HepG2 (cell line): Measurements from ENCODE around the gene LRRFIP2. TPM values are rescaled to one million over a fixed set of nuclear protein-coding genes. Genes with fewer than 3 reads are reported as not detected.

Source experiments
- ATAC-seq: fragments of 200-7000 bp; cut with Tn5 transposase; 3 replicates; pipeline ENCODE4 v1.9.1; 2020; ENCODE audit warnings: mild to moderate bottlenecking, moderate library complexity
- BruUV-seq: library from RNA; stranded (reverse); fragments of 400-500 nt; replicated peaks from 2 replicates; lab custom pipeline; 2021; lab: Mats Ljungman, UMichigan
- CTCF ChIA-PET: fragments of 300-600 bp; formaldehyde crosslinking; extraction: SDS; loops from one replicate; lab custom pipeline; 2021; ENCODE audit warnings: low total read pairs, inconsistent platforms, low intra/inter-chr PET ratio; lab: Yijun Ruan, JAX
- POLR2A ChIA-PET: fragments of 350-600 bp; sonication (Branson Sonifier 250); formaldehyde crosslinking; loops from one replicate; lab custom pipeline; 2020; ENCODE audit warnings: antibody characterized with exemption, inconsistent platforms; lab: Yijun Ruan, JAX
- DNase-seq: peaks from one replicate; pipeline ENCODE4 v3.0.0-alpha.2; 2015; ENCODE audit warnings: low spot score
- FAIRE-seq: peaks from 3 replicates; lab custom pipeline; 2011; peaks lifted over from hg19 to GRCh38; lab: Jason Lieb, UNC
- H2AFZ ChIP-seq: one replicate; pipeline ENCODE4 v1.6.1; 2011; ENCODE audit warnings: low read length, inconsistent platforms
- H3K27ac ChIP-seq: fragments of 300-600 bp; 3 replicates; pipeline ENCODE4 v1.8.0; 2011; ENCODE audit warnings: mixed run types, mild to moderate bottlenecking, mixed read lengths, low read length, inconsistent platforms; ENCODE audit not compliant: insufficient read depth; ENCODE audit errors: extremely low read length
- H3K27me3 ChIP-seq, 2 experiments: fragments of 200-600 bp in 1 of 2; 2 replicates in 1 of 2; 3 replicates in 1 of 2; pipeline versions ENCODE4 v1.6.0 to v1.8.0; 2011; ENCODE audit warnings: low read length in 2 of 2, mild to moderate bottlenecking in 2 of 2, moderate library complexity in 2 of 2, inconsistent platforms in 1 of 2; ENCODE audit not compliant: insufficient read depth in 2 of 2, control insufficient read depth in 1 of 2
- H3K36me3 ChIP-seq, 2 experiments: fragments of 200-600 bp in 1 of 2; replicated peaks in 1 of 2; 2 replicates in 1 of 2; 3 replicates in 1 of 2; pipeline versions ENCODE4 v1.5.1 to v1.8.0; 2011; ENCODE audit warnings: low read length in 2 of 2, inconsistent platforms in 1 of 2; ENCODE audit not compliant: insufficient read depth in 2 of 2, control insufficient read depth in 1 of 2
- H3K4me1 ChIP-seq: 2 replicates; pipeline ENCODE4 v1.5.1; 2012; ENCODE audit warnings: low read length, inconsistent platforms; ENCODE audit not compliant: insufficient read depth
- H3K4me2 ChIP-seq: 2 replicates; pipeline ENCODE4 v1.6.0; 2011; ENCODE audit warnings: low read depth, low read length, inconsistent platforms
- H3K4me3 ChIP-seq, 3 experiments: fragments of 200-600 bp in 1 of 3; sonication (generic), shearing (Covaris generic) in 1 of 3; replicated peaks in 1 of 3; 2 replicates each; pipeline ENCODE4 v1.5.1; 2011 to 2016; ENCODE audit warnings: low read length in 3 of 3, inconsistent platforms in 2 of 3, low read depth in 2 of 3, mild to moderate bottlenecking in 2 of 3, control low read depth in 1 of 3, mixed read lengths in 1 of 3; ENCODE audit not compliant: insufficient read depth in 1 of 3
- H3K79me2 ChIP-seq: one replicate; pipeline ENCODE4 v1.6.1; 2011; ENCODE audit warnings: low read length, inconsistent platforms; ENCODE audit not compliant: insufficient read depth
- H3K9ac ChIP-seq: 2 replicates; pipeline ENCODE4 v1.6.0; 2011; ENCODE audit warnings: mild to moderate bottlenecking, low read depth, low read length, inconsistent platforms; ENCODE audit not compliant: insufficient read depth
- H3K9me3 ChIP-seq: 2 replicates; pipeline ENCODE4 v1.5.1; 2012; ENCODE audit warnings: mild to moderate bottlenecking, low read length
- H4K20me1 ChIP-seq: 2 replicates; pipeline ENCODE4 v1.6.0; 2011; ENCODE audit warnings: inconsistent platforms, mild to moderate bottlenecking, low read length, moderate library complexity; ENCODE audit not compliant: insufficient read depth
- ATF2 ChIP-seq: sonication (generic); formaldehyde crosslinking; IDR thresholded peaks from 2 replicates; pipeline ENCODE4 v1.4.0; 2020; ENCODE audit warnings: missing genetic modification reagents
- CBFB ChIP-seq: sonication (generic); formaldehyde crosslinking; IDR thresholded peaks from 2 replicates; pipeline ENCODE4 v1.4.0; 2020; ENCODE audit warnings: missing genetic modification reagents
- GMEB1 ChIP-seq: sonication (generic); formaldehyde crosslinking; IDR thresholded peaks from 2 replicates; pipeline ENCODE4 v1.5.1; 2020; ENCODE audit warnings: missing genetic modification reagents, mild to moderate bottlenecking, borderline replicate concordance
- KDM2A ChIP-seq: sonication (generic); formaldehyde crosslinking; IDR thresholded peaks from 2 replicates; pipeline ENCODE4 v1.4.0; 2020; ENCODE audit warnings: low read depth, missing genetic modification reagents, borderline replicate concordance
- NKX3-1 ChIP-seq: sonication (generic); formaldehyde crosslinking; IDR thresholded peaks from 2 replicates; pipeline ENCODE4 v1.5.0; 2020; ENCODE audit warnings: missing genetic modification reagents
- POGZ ChIP-seq: sonication (generic); formaldehyde crosslinking; IDR thresholded peaks from 2 replicates; pipeline ENCODE4 v1.4.0; 2020; ENCODE audit warnings: mild to moderate bottlenecking, missing genetic modification reagents
- RFX1 ChIP-seq: fragments of 450-650 bp; IDR thresholded peaks from 2 replicates; pipeline ENCODE4 v1.6.1; 2017
- RXRA ChIP-seq: sonication (generic); formaldehyde crosslinking; IDR thresholded peaks from 2 replicates; pipeline ENCODE4 v1.5.1; 2020; ENCODE audit warnings: missing genetic modification reagents
- SP140L ChIP-seq: sonication (generic); formaldehyde crosslinking; IDR thresholded peaks from 2 replicates; pipeline ENCODE4 v1.4.0; 2020; ENCODE audit warnings: missing genetic modification reagents, borderline replicate concordance
- THAP11 ChIP-seq: IDR thresholded peaks from 2 replicates; pipeline ENCODE4 v1.6.1; 2016; ENCODE audit warnings: missing biosample characterization, missing genetic modification reagents
- ZEB1 ChIP-seq: IDR thresholded peaks from 2 replicates; pipeline ENCODE4 v1.6.1; 2012; ENCODE audit warnings: mild to moderate bottlenecking, low read depth, inconsistent platforms; ENCODE audit not compliant: insufficient replicate concordance
- ZNF10 ChIP-seq: sonication (generic); formaldehyde crosslinking; IDR thresholded peaks from 2 replicates; pipeline ENCODE4 v1.4.0; 2020; ENCODE audit warnings: mild to moderate bottlenecking, low read depth, missing genetic modification reagents, borderline replicate concordance
- ZNF446 ChIP-seq: sonication (generic); formaldehyde crosslinking; IDR thresholded peaks from 2 replicates; pipeline ENCODE4 v1.5.0; 2020; ENCODE audit warnings: mild to moderate bottlenecking, missing genetic modification reagents
- ZNF713 ChIP-seq: sonication (generic); formaldehyde crosslinking; IDR thresholded peaks from 2 replicates; pipeline ENCODE4 v1.4.0; 2020; ENCODE audit warnings: mild to moderate bottlenecking, missing genetic modification reagents
- ZNF775 ChIP-seq: sonication (generic); formaldehyde crosslinking; IDR thresholded peaks from 2 replicates; pipeline ENCODE4 v1.4.0; 2020; ENCODE audit warnings: missing genetic modification reagents, mild to moderate bottlenecking, moderate library complexity, borderline replicate concordance
- WGBS: methylation state at CpG from one replicate; pipeline ENCODE4 v1.1.6; 2017; ENCODE audit warnings: low lambda C conversion rate; 5-methylcytosine and 5-hydroxymethylcytosine counted together
- in situ Hi-C: cut with HindIII; loops from 2 replicates; pipeline ENCODE4 v1.10.0; 2017; ENCODE audit warnings: low pct_unique_long_range_greater_than_20kb; ENCODE audit not compliant: extremely low pct_ligation_motif_present
- intact Hi-C: fragments of 100-400 bp; cut with micrococcal nuclease; formaldehyde crosslinking; loops from one replicate; pipeline ENCODE4 v1.10.0; 2022; ENCODE audit not compliant: unreplicated experiment
- polyA plus RNA-seq, 8 experiments: library from polyadenylated mRNA; depleted of rRNA in 3 of 8; stranded (reverse) in 7 of 8; unstranded in 1 of 8; fragments of >200 nt; fragmentation: Illumina TruSeq in 4 of 8; extraction: Trizol in 4 of 8; gene quantifications; 2 replicates each; pipeline versions ENCODE4 v1.2.1 to v1.2.3, GENCODE V29; 2011 to 2016; ENCODE audit warnings: low read depth in 4 of 8, missing spikeins in 1 of 8, mixed read lengths in 1 of 8; ENCODE audit not compliant: insufficient read depth in 1 of 8
- total RNA-seq, 5 experiments: library from RNA; depleted of rRNA; stranded (reverse); fragments of >200 nt; fragmentation: Illumina TruSeq; extraction: Trizol; gene quantifications; 2 replicates each; pipeline ENCODE4 v1.2.3, GENCODE V29; 2016; ENCODE audit warnings: low read depth in 1 of 5
- TF ChIP-seq, protein P1 (sequence below): IDR thresholded peaks from 2 replicates; pipeline ENCODE4 v1.6.1; 2016; ENCODE audit warnings: missing genetic modification reagents, missing compliant biosample characterization
- TF ChIP-seq, protein P2 (sequence below): IDR thresholded peaks from 2 replicates; pipeline ENCODE4 v1.6.1; 2016; ENCODE audit warnings: mild to moderate bottlenecking, missing biosample characterization, missing genetic modification reagents
- TF ChIP-seq, protein P3 (sequence below): sonication (generic); formaldehyde crosslinking; IDR thresholded peaks from 2 replicates; pipeline ENCODE4 v1.4.0; 2020; ENCODE audit warnings: mild to moderate bottlenecking, low read depth, missing genetic modification reagents
- TF ChIP-seq, protein P4 (sequence below): sonication (generic); formaldehyde crosslinking; IDR thresholded peaks from 2 replicates; pipeline ENCODE4 v1.8.1; 2022; ENCODE audit warnings: mild to moderate bottlenecking, missing genetic modification reagents

The LRRFIP2 gene
- total and polyA plus RNA-seq, 2 of the 13 experiments (the other 11 are each of a cell fraction or from before 2014, with no cell fraction given) = 13.5 to 32.2 TPM

- ChIA-PET CTCF (no interaction called here), POLR2A (no interaction called here)
- Histone ChIP-seq H2AFZ (no peak overlapping the region), H4K20me1 (no peaks in the 10 kb centered on the region), H3K27ac (peak overlapping the region; percentile 51), H3K4me2 (peak overlapping the region; percentile 61), H3K9ac (peak overlapping the region; percentile 20; the same call in 1 of the 2 replicates), H3K4me3 (peak overlapping the region in 1 of 3 experiments; percentile 27; a peak in 2 of 6 replicates), H3K27me3 (no peaks in the 10 kb centered on the region; a peak in 1 of 5 replicates), H3K36me3 (no peaks in the 10 kb centered on the region), H3K79me2 (peaks cover 2% of the 10 kb centered on the region), H3K9me3 (no peaks in the 10 kb centered on the region), H3K4me1 (peaks cover 34% of the 10 kb centered on the region)
- FAIRE-seq = peak; percentile 92
- DNase-seq = peak; percentile 85
- WGBS = 12% methylated on average over 1 of the region's 1 CpG
- ATAC-seq = peak; percentile 100
- in situ Hi-C loops (no loop called here), intact Hi-C loops (no loop called here)
- BruUV-seq = no TSS peak
- TF ChIP-seq GMEB1 (no peak), ZNF775 (CRISPR knock-in tag) (no peak), RFX1 (no peak), ZEB1 (no peak), ZNF713 (CRISPR knock-in tag) (no peak), ZNF10 (CRISPR knock-in tag) (no peak), KDM2A (CRISPR knock-in tag) (no peak), SP140L (CRISPR knock-in tag) (no peak), ATF2 (no peak), RXRA (no peak), THAP11 (peak; percentile 49), NKX3-1 (CRISPR knock-in tag) (no peak), ZNF446 (CRISPR knock-in tag) (no peak), CBFB (CRISPR knock-in tag) (no peak), POGZ (CRISPR knock-in tag) (peak; percentile 93)
- TF ChIP-seq, protein P1, sequence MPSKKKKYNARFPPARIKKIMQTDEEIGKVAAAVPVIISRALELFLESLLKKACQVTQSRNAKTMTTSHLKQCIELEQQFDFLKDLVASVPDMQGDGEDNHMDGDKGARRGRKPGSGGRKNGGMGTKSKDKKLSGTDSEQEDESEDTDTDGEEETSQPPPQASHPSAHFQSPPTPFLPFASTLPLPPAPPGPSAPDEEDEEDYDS (CRISPR knock-in tag) = 0 out of 2 replicates have a peak, but pooled peaks have one; percentile 20
- TF ChIP-seq, protein P2, sequence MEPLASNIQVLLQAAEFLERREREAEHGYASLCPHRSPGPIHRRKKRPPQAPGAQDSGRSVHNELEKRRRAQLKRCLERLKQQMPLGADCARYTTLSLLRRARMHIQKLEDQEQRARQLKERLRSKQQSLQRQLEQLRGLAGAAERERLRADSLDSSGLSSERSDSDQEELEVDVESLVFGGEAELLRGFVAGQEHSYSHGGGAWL (CRISPR knock-in tag) = no peak
- TF ChIP-seq, protein P3, sequence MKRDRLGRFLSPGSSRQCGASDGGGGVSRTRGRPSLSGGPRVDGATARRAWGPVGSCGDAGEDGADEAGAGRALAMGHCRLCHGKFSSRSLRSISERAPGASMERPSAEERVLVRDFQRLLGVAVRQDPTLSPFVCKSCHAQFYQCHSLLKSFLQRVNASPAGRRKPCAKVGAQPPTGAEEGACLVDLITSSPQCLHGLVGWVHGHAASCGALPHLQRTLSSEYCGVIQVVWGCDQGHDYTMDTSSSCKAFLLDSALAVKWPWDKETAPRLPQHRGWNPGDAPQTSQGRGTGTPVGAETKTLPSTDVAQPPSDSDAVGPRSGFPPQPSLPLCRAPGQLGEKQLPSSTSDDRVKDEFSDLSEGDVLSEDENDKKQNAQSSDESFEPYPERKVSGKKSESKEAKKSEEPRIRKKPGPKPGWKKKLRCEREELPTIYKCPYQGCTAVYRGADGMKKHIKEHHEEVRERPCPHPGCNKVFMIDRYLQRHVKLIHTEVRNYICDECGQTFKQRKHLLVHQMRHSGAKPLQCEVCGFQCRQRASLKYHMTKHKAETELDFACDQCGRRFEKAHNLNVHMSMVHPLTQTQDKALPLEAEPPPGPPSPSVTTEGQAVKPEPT = no peak
- TF ChIP-seq, protein P4, sequence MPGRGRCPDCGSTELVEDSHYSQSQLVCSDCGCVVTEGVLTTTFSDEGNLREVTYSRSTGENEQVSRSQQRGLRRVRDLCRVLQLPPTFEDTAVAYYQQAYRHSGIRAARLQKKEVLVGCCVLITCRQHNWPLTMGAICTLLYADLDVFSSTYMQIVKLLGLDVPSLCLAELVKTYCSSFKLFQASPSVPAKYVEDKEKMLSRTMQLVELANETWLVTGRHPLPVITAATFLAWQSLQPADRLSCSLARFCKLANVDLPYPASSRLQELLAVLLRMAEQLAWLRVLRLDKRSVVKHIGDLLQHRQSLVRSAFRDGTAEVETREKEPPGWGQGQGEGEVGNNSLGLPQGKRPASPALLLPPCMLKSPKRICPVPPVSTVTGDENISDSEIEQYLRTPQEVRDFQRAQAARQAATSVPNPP (CRISPR knock-in tag) = no peak
Observed at GRCh38 chr3:37127340-37127739, 47.0 kb downstream of the LRRFIP2 start.
